ENCODE results near the gene RAD51B.

DNA sequence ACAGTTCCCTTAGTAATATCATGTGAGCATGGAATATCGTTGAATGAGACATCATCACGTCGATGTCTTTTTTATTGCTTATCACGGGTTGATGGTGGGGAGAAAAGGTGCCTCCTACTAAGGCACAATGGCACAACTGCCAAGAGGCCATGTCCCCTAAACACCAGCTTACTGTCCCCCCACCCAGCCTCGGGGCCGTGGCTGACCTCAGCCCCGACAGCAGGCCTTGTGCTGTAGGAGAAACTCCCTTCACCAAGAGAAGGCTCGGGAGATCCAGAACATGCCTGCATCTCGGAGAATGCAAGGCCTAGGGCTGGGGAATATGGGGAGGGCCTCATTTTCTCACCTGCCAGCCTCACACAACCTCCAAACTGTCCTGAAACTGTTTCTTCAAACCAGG lies 950.5 kb downstream of the RAD51B start:
- TF ChIP-seq EZH2 (IDR thresholded peaks at IDR 0.05) = no peak
- no peak for TF ChIP-seq FOXP2 (optimal IDR thresholded peaks at IDR 0.05; ENCODE audit: control extremely low read depth, extremely low read length, insufficient read depth)
- no peak for TF ChIP-seq POLR2AphosphoS5 (IDR thresholded peaks at IDR 0.05; ENCODE audit: borderline replicate concordance, low read depth, low read length)
